NCI-H128 (cell line): ENCODE measurements around the gene TIMM10.

Experiments used
- DNase-seq: peaks from one replicate; lab custom pipeline; 2025; ENCODE audit not compliant: unreplicated experiment; lab: John Stamatoyannopoulos, UW

TIMM10 gene

DNA sequence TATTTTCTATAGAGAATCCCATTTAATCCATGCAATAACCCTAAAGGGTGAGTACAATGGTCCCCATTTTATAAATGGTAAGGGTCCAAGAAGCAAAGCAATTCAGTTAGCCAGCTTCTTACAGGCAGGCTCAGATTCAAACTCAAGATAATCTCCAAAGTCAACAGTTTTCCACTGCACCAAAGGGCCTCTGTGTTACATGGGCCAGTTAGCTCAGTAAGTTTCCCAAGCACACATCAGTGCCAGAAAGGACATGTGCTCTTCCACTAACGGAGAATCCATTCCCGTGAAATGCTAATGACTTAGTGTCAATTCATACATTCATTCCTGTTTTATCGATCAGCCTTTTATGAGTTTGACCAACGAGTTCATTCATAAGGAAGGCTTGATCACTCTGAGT, 26.0 kb downstream of the TIMM10 start:
- DNase-seq: no peak

DNA sequence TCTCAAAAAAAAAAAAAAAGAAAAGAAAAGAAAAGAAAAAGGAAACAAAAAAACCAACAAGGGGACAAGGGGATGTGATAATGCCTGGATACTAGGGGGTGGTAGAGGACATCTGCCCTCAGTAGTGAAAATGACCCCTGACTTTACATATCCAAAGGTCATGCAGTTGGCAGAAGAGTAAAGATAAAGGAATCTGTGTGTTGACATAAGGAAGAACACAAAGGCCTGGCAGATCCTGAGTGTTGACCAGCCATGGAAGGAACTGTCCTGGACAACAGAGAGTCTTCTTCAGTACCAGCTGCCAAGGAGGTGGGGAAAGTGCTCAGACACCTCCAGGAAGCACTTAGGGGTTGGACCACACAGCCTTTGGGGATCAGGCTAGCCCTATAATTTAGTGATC, 27.7 kb downstream of the TIMM10 start:
- DNase-seq: no peak

DNA sequence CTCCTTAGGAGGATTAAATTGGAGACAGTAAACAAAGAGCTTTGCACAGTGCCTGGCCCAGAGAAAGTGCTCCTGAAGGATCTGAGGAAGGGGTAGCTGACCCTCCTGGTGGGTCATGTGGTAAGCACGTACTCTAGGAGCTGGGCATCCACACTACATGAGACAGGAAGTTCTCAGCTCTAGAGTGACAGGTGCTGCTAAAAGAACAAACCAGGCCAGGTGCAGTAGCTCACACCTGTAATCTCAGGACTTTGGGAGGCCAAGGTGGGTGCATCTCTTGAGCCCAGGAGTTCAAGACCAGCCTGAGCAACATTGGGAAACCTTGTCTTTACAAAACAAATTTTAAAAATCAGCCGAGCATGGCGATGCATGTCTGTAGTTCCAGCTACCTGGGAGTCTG, 28.2 kb downstream of the TIMM10 start:
- no peak for DNase-seq

DNA sequence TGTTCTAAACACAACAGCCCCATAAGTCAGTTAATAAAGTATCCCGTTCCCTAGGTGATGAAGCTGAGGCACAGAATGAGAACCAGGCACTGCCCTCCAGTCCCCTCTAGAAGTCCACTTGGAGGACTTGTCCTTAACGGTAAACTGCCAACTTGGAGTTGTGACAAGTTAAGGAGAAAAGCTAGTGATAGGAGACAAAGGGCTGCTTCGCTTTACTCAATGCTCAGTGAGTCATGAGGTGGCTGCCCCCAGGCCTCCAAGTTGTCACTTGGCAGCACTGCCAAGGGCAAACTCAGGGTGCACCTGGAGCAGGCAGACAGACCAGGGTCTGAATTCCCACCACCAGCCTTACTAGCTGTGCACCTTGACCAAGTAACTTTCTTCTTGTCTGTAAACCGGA, 28.6 kb downstream of the TIMM10 start:
- DNase-seq: no peak

DNA sequence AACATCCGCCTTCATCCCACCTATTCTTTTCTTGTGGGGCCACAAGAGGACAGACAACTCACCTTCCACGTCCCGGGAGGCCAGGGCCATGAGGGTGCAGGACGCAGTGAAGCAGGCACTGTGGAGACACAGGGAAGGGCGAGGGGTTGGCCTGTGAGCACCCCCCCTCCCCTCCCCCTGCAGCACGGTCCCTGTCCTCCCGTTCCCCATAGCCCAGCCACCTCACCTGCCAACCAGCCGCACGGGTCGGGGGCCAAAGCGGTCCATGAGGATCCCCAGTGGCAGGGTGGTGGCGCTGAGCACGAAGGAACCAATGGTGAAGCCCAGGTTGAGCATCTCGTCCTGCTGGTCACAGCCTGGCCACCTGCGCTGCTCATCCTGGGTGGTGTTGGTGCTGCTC, 29.6 kb downstream of the TIMM10 start:
- DNase-seq: no peak

DNA sequence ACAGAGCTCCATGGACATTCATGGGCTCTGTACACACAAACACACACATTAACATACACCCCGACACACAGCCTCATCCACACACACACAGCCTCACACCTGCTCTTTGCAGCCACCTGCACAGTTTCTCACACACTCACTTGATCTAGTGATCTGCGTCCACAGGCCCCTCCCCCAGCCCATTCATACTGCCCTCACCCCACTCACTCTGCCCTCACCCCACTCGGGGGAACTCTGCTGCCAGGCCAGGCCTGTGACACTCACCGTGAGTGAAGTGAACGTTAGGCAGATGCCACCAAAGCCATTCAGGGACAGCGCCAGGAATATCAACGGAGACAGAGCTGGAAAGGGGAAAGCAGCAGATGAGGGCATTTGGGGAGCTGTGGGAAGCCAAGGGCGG, 30.0 kb downstream of the TIMM10 start:
- no peak for DNase-seq

DNA sequence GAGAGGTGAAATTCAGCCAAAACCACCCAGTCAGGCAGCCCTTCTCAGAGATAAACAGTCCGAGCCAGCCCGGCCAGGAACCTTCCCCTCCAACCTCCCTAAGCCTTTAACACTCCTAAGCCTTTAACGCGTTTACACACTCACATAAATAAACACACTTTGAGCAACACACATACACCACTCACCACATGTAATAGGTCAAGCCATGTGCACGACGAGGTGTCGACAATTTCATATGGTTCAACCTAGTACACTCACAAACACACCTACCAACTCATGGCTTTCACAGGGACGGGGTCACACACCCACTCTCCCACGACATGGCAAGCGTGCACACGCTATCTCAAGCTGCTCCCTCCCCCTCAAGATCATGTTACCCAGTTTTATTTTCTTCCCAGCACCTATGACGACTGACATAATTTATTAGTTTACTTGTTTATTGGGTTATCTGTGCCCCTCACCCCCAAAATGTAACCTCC, 30.5 kb downstream of the TIMM10 start:
- DNase-seq: no peak

DNA sequence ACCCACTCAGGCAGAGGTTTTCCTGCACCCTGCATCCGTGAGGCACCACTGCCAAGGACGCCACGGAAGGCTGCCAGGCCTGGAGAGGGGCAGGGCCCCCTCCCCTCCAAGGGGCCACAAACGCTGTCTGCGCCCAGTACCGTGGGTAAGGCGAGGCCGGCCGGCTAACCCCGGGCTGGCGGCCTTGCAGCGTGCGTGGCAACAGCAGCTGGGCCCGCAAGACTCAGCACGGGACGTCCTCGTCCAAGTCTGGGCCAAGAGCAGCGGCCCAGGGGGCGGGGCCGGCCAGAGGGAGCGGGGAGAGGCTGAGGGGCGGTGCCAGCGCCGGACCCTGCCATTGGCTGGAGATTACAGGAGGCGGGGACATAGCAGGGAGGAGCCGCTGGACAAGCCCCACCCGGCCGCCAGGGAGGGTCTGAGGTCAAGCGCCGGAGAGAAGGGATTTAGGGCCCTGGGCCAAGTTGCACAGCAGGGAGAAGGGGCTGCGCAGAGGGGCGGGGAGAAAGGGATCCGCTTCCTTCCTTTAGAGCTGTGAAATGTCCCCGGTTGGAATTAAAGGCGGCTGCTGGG, 31.1 kb downstream of the TIMM10 start:
- peak; percentile 71 for DNase-seq

DNA sequence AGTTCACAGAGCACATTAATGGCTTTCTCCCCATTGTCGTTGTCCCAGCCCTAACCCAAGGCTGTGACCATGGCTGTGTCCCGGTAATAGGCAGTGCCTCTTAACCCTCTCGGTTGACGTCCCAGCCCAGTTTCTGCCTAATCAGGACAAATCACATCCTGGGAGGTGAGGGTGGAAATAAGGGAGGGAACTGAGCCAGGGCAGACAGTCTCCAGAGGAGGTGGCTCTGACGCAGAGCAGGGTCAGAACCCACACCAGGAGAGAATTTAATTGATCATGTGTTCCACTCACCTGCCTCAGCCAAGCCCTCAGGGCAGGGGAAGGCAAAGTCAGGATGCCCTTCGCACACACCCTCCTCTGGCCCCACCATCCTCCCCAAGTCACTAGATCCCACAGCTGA, 32.0 kb downstream of the TIMM10 start:
- no peak for DNase-seq

DNA sequence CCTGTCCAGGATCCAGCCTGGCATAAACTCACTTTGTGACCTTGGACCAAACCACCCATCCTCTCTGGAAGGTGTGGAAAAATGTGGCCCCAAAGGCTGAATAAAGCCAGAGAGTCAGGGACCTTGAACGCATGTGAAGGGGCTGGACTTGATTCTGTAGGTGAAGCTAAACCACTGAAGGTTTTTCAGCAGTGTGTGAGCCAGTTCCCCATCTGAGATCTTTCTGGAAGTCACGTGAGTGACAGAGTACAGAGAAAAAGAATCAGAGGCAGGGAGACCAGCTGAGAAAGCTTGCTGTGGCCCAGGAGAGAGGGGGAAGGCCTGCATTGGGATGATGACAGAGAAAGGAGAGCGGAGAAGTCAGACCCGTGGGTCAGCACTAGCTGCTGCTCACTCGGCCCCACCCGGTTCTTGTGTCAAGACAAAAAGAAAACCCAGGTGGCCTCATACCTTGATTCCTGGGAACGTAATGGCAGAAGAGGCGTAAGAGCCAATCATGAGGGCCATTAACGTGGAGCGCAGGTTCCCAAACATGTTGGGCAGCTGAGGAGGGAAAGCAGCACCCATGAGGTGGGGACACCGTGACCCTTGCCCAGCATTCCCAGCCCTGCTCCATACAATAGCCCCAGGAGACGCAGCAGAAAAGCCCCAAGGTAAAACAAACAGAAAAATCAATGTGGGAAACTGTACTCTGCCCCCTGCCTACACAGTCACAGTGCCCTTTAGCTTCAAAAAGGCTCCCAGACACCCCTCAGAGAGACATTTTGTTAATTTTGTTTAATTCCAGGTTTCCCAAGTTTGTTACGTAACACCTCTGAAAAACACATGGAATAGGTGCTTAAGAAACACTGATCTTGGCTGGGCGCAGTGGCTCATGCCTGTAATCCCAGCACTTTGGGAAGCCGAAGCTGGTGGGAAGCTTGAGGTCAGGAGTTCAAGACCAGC, 33.0 kb downstream of the TIMM10 start:
- no peak for DNase-seq

DNA sequence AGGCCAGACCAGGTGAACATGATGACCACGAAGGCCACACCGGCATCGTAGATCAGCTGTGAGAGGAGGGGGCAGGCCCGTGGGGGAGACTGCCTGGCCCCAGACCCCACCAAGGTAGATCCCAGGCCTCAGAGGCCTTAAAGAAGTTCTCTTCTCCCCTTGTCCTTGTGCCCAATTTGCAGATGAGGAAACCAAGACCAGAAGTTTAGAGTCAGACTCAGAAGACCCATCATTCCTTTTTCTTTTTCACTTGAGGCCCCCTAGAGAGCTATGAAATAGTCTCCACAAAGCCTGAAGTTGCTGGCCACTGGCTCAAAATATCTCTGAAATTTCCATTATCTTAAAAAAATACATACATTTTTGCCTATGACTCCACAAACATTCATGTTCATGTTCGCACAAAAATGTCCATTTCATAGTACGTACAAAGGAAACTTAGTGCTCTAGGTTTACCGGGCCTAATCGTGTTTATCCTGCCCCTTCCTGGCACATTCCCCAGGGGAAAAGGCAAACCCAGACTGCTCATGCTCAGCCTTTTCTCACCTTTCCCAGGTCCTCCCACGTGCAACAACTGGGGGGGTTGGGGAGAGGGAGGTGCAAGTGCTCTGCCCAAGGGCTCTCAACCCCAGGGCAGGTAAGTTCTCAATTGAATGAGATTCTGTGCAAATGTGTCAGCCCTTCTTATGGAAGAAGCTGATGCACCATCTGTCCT, 34.3 kb downstream of the TIMM10 start:
- DNase-seq: no peak

DNA sequence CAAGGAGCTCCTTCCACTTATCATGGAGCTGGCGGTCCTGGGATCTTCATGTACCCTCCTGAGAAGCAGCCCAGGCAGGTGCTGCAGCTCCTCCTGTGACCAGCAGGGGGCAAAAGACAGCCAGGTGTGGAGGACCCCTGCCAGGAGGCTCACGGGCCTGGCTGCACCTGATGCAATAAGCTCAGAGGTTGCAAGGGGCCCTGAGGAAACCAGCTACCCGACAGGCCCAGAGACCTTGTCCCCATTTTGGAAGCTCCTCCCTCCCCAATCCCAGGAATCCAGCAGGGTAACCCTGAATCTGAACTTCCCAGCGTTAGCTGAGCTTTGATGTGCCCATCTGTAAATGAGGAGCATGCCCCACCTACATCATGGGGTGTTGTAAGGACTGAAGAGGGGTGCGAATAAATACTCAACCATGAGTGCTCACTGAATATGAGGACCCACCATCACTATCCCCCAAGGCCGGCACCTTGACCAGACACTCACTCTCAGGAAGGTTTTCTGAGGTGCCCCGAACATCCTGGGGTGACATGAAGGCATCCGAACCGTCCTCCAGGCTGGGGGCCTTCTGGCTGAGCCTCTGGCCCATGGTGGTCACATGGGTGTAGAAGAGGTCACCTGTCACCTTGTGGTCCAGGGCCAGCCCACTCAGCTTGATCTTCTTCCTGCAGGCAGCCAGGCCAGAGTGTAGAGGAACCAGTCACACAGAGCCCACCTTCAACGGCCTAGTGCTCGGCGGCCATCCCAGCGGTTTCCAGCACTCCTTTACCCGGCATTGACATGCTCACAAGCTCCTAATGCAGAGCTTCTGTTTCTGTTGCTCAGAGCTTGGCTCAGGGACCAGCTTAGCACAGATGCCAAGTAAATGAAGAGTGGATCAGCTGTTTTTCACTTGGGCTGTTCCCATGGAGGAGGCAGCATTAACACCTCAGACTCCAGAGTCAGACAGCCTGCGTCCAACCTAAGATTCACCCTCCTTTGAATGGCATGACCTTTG, 36.7 kb downstream of the TIMM10 start:
- DNase-seq: no peak

DNA sequence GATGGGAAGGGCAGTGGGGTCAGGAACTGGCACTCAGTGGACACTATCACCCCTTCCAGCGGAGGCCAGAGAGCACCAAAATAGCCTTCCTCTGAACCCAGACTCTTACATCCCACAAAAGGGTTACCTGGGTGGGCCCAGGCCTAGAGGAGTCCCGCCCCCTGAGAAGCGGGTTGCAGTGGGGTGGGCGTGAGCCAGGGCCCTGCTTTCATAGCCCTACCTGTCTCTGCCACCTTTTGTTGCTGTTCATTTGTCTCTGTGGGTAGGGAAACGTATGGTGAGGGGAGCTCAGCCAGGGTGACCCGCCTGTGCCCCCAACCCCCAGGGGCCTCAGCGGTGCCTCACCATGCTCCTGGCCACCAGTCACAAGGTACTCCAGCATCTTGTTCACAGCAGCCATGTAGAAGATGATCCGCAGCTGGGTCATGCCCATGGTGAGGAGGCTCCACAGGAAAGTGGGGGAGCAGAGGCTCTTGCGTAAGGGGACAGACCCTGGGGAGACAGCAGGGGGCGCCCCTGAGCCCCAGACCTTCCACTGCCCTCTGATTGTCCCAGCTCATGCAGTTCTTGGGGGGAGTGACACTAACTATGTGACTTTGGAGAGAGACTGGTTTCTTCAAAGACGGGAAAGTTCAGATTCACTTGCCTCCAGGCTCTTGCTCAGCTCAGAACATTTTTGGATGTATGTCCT, 39.0 kb downstream of the TIMM10 start:
- no peak for DNase-seq

DNA sequence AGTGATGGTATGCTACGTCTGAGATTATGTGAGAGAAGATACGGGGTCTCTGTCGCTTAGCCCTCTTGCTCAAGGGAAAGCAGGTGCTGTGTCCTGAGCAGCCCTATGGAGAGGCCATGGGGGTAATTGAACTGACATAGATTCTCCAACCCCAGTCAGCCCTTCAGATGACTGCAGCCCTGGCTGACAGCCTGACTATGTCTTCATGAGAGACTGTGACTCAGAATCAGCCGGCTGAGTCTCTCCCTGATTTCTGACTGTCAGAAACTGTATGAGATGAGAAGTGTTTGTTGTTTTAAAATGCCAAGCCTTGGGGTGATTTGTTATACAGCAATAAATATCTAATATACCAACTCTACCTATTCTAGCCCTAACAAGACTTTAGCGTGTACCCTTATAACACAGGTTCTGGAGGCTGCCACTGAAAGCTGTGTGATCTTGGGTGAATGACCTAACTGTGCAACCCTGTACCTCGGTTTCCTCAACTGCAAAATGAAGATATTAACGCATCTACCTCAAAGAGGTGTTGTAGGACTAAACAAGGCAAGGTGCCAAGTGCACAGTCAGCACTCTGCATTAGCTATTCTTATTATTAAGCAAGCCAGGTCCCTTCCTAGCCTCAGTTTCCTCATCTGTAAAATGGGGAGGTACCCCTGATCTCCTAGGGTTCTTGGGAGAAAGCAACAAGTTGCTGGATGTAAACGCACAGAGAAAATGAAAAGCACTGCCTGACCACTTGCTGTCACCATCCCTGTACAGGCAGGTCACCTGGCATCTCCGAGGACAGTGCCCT, 39.9 kb downstream of the TIMM10 start:
- DNase-seq: no peak

DNA sequence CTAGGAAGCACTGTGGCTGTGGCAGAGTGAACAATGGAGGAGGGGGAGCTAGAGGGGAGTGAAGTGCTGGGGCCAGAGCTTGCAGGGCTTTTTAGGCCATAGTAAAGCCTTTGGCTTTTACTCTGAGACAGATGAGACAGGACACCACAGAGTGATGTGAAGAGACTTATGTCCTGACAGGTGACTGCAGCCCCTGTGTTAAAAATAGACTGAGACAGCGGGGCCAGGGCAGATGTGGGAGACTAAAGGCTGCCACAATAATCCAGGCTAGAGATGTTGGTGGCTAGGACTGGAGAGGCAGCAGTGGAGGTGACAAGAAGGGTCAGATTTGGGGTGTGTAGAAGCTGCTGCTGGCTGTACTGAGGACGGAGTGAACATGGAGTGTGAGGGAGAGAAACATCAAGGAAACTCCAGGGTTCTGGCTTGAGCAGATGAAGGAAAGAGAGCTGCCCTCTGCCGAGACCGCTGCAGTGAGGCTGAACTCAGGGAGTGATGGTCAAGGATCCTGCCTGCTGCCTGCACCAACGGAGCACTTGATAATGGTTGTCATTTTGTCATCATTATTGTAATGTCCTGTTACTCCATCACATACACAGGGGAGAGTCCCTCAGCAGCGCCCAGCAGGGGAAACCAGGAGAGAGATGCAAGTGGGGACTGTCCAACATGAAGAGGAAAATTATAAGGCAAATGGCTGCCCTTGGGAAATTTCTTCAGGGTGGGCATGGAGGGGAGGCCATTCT, 42.5 kb downstream of the TIMM10 start:
- no peak for DNase-seq

DNA sequence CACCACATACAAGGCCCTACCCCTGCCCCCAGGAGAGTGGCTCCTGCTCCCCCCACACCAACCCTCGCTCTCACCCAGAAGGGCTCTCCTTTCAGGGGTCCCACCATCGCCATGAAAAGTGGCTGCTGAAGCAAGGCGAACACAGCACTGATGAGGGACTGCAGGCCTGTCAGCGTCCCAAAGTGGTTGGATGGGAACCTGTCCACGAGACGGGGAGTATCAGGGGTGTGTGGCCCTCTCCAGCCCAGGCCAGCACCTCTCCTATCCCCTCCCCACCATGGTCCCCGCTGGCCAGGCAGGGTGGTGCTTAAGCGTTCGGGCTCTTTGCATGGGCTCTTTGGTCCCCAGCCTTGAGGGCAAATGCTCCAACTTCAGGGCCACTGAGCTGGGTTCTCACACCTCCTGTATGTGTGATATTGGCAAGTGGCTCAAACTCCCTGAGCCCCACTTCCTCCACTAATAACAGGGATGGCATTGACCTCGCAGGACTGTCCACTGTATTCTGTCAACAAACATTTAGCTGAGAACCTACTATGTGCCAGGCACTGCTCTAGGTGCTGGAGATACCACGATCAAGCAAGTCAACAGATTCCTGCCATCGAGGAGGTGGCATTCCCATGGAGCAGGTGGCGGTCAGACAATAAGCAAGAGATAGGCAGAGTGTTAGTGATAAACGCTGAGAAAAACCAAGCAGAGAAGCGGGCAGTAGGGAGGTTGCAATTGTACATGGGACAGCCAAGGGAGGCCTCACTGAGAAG, 43.4 kb downstream of the TIMM10 start:
- no peak for DNase-seq

DNA sequence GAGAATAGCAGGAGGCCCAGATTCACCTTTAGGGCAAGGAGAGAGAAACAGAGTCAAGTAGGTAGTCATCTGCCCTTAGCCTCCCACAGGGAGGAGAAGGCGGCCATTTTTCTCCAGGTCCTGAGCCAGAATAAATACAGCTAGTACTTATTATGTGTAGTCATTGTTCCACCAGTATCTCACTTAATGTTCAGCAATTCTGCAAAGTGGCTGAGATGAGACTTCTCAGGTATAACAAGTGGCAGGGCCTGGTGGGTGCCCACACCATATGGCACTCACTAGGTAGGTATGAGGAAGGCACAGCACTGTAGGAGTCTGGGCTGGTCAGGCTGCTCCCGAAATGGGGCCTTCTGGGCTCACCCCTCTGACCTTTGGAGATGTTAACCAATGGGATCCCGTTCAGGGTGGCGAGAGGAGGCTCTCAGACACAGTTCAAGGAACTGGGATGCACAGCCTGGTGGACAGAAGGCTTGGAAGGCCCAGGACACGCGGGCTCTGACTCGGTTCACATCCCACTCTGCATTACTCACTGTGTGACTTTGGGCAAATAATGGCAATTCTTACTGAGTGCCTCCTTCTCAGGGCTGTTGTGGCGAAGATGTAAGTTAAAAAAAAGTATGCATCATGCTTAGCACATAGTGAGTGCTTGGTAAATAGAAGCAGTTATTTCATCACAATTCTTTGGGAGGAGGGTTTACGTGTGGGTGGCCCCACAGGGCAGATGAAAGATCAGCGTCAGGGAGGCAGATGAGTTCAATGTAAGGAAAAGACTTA, 45.1 kb downstream of the TIMM10 start:
- DNase-seq: no peak
